Effector memory CD8-positive, alpha-beta T cell (primary cell): ENCODE measurements around the gene CYB5B.

ENCODE experiments used
- ATAC-seq: fragments of 150-1000 bp; cut with Tn5 transposase; replicated peaks from 2 replicates; pipeline ENCODE4 v1.10.0; 2021; ENCODE audit warnings: mild to moderate bottlenecking, moderate library complexity
- DNase-seq, 3 experiments: peaks; one replicate each; pipeline ENCODE4 v3.0.0; 2021
- H3K27ac Mint-ChIP-seq, 2 donors: one replicate each; pipeline ENCODE4 v1.8.0; 2022; ENCODE audit warnings: mild to moderate bottlenecking in 2 of 2, mixed read lengths in 2 of 2, moderate library complexity in 2 of 2
- H3K27me3 Mint-ChIP-seq, 2 donors: one replicate each; pipeline ENCODE4 v1.8.0; 2022; ENCODE audit warnings: mixed read lengths in 2 of 2
- H3K36me3 Mint-ChIP-seq: one replicate; pipeline ENCODE4 v1.8.0; 2022; ENCODE audit warnings: mild to moderate bottlenecking, moderate library complexity, mixed read lengths; ENCODE audit not compliant: insufficient read depth
- H3K4me1 Mint-ChIP-seq, 2 donors: one replicate each; pipeline ENCODE4 v1.8.0; 2022; ENCODE audit warnings: low read depth in 2 of 2, mixed read lengths in 2 of 2
- H3K4me3 Mint-ChIP-seq, 2 donors: one replicate each; pipeline ENCODE4 v1.8.0; 2022; ENCODE audit warnings: mild to moderate bottlenecking in 2 of 2, mixed read lengths in 2 of 2, moderate library complexity in 2 of 2
- H3K9me3 Mint-ChIP-seq, 2 donors: one replicate each; pipeline ENCODE4 v1.8.0; 2022; ENCODE audit warnings: mixed read lengths in 2 of 2

Gene CYB5B

GRCh38 chr16:69494991-69495392, 70.6 kb downstream of the CYB5B start:
- Mint-ChIP-seq H3K27ac (no peak overlapping the region), H3K4me3 (no peak overlapping the region), H3K4me1 (no peaks in the 10 kb centered on the region), H3K9me3 (no peaks in the 10 kb centered on the region), H3K27me3 (no peaks in the 10 kb centered on the region), H3K36me3 (no peaks in the 10 kb centered on the region)
- DNase-seq: peak in 2 of 3 experiments; percentile 29 to 32
- peak; percentile 47 for ATAC-seq

GRCh38 chr16:69495821-69496220, 71.4 kb downstream of the CYB5B start:
- Mint-ChIP-seq H3K4me3 (no peak overlapping the region), H3K9me3 (no peaks in the 10 kb centered on the region), H3K27me3 (no peaks in the 10 kb centered on the region), H3K36me3 (no peaks in the 10 kb centered on the region), H3K27ac (no peak overlapping the region), H3K4me1 (no peaks in the 10 kb centered on the region)
- ATAC-seq (no peak), DNase-seq (no peak)

GRCh38 chr16:69496376-69496775, 72.0 kb downstream of the CYB5B start:
- Mint-ChIP-seq H3K36me3 (no peaks in the 10 kb centered on the region), H3K27ac (no peak overlapping the region), H3K27me3 (no peaks in the 10 kb centered on the region), H3K4me1 (no peaks in the 10 kb centered on the region), H3K4me3 (no peak overlapping the region), H3K9me3 (no peaks in the 10 kb centered on the region)
- DNase-seq (no peak), ATAC-seq (no peak)

- H3K4me1 Mint-ChIP-seq: peaks cover 0 to under 1% of the 10 kb centered on the region in 2 donors
- H3K9me3 Mint-ChIP-seq: no peaks in the 10 kb centered on the region
- H3K4me3 Mint-ChIP-seq: no peak overlapping the region
- H3K36me3 Mint-ChIP-seq: no peaks in the 10 kb centered on the region
- H3K27me3 Mint-ChIP-seq: no peaks in the 10 kb centered on the region
- H3K27ac Mint-ChIP-seq: no peak overlapping the region
- no peak for ATAC-seq
- DNase-seq: no peak
These were observed 72.5 kb downstream of the CYB5B start for GRCh38 chr16:69496896-69497295.

GRCh38 chr16:69497876-69498596, 73.6 kb downstream of the CYB5B start:
- peaks cover 0 to 4% of the 10 kb centered on the region in 2 donors for H3K4me1 Mint-ChIP-seq
- no peak for DNase-seq

GRCh38 chr16:69498926-69499325, 74.5 kb downstream of the CYB5B start:
- H3K27me3 Mint-ChIP-seq: no peaks in the 10 kb centered on the region
- H3K4me3 Mint-ChIP-seq: no peak overlapping the region
- H3K36me3 Mint-ChIP-seq: no peaks in the 10 kb centered on the region
- no peak for DNase-seq
- no peak for ATAC-seq
- H3K4me1 Mint-ChIP-seq: peaks cover 0 to 4% of the 10 kb centered on the region in 2 donors
- no peaks in the 10 kb centered on the region for H3K9me3 Mint-ChIP-seq
- H3K27ac Mint-ChIP-seq: no peak overlapping the region

More at GRCh38 chr16:69497876-69498596, 73.6 kb downstream of the CYB5B start:
- Mint-ChIP-seq H3K27me3 (no peaks in the 10 kb centered on the region), H3K27ac (no peak overlapping the region), H3K4me3 (no peak overlapping the region), H3K36me3 (no peaks in the 10 kb centered on the region), H3K9me3 (no peaks in the 10 kb centered on the region)
- ATAC-seq: no peak

GRCh38 chr16:69499541-69500230, 75.3 kb downstream of the CYB5B start:
- Mint-ChIP-seq H3K4me1 (peaks cover 0 to 4% of the 10 kb centered on the region in 2 donors), H3K27ac (no peak overlapping the region), H3K36me3 (no peaks in the 10 kb centered on the region), H3K9me3 (no peaks in the 10 kb centered on the region), H3K4me3 (no peak overlapping the region), H3K27me3 (no peaks in the 10 kb centered on the region)
- DNase-seq (no peak), ATAC-seq (no peak)

GRCh38 chr16:69500496-69500895, 76.1 kb downstream of the CYB5B start:
- no peak for ATAC-seq
- Mint-ChIP-seq H3K4me1 (peaks cover 0 to 4% of the 10 kb centered on the region in 2 donors), H3K27me3 (no peaks in the 10 kb centered on the region)

GRCh38 chr16:69501956-69502745, 77.7 kb downstream of the CYB5B start:
- DNase-seq: no peak
- no peaks in the 10 kb centered on the region for H3K27me3 Mint-ChIP-seq
- H3K4me3 Mint-ChIP-seq: no peak overlapping the region
- no peaks in the 10 kb centered on the region for H3K9me3 Mint-ChIP-seq
- ATAC-seq: no peak
- H3K4me1 Mint-ChIP-seq: peaks cover 0 to 4% of the 10 kb centered on the region in 2 donors
- no peak overlapping the region for H3K27ac Mint-ChIP-seq
- no peaks in the 10 kb centered on the region for H3K36me3 Mint-ChIP-seq

More at GRCh38 chr16:69500496-69500895, 76.1 kb downstream of the CYB5B start:
- no peak overlapping the region for H3K27ac Mint-ChIP-seq
- no peak for DNase-seq
- no peak overlapping the region for H3K4me3 Mint-ChIP-seq
- no peaks in the 10 kb centered on the region for H3K36me3 Mint-ChIP-seq
- H3K9me3 Mint-ChIP-seq: no peaks in the 10 kb centered on the region

GRCh38 chr16:69503244-69503643, 78.8 kb downstream of the CYB5B start:
- Mint-ChIP-seq H3K9me3 (no peaks in the 10 kb centered on the region), H3K27ac (no peak overlapping the region), H3K4me1 (peaks cover 0 to 4% of the 10 kb centered on the region in 2 donors), H3K4me3 (no peak overlapping the region), H3K27me3 (no peaks in the 10 kb centered on the region), H3K36me3 (no peaks in the 10 kb centered on the region)
- ATAC-seq (no peak), DNase-seq (no peak)

GRCh38 chr16:69508033-69508755, 83.8 kb downstream of the CYB5B start:
- Mint-ChIP-seq H3K9me3 (no peaks in the 10 kb centered on the region), H3K27ac (peak overlapping the region in 1 of 2 donors; percentile 38), H3K36me3 (peaks cover 4% of the 10 kb centered on the region), H3K4me3 (no peak overlapping the region), H3K4me1 (no peaks in the 10 kb centered on the region), H3K27me3 (no peaks in the 10 kb centered on the region)
- no peak for ATAC-seq
- DNase-seq: no peak

GRCh38 chr16:69509125-69509524, 84.7 kb downstream of the CYB5B start:
- ATAC-seq (no peak), DNase-seq (no peak)
- Mint-ChIP-seq H3K9me3 (no peaks in the 10 kb centered on the region), H3K36me3 (peaks cover 4% of the 10 kb centered on the region), H3K4me3 (no peak overlapping the region), H3K27me3 (no peaks in the 10 kb centered on the region), H3K4me1 (no peaks in the 10 kb centered on the region), H3K27ac (no peak overlapping the region)

GRCh38 chr16:69511651-69512050, 87.2 kb downstream of the CYB5B start:
- Mint-ChIP-seq H3K36me3 (peaks cover 4% of the 10 kb centered on the region), H3K27ac (no peak overlapping the region), H3K4me1 (peaks cover 0 to 1% of the 10 kb centered on the region in 2 donors), H3K27me3 (no peaks in the 10 kb centered on the region), H3K9me3 (no peaks in the 10 kb centered on the region), H3K4me3 (no peak overlapping the region)
- ATAC-seq: no peak
- DNase-seq: no peak
